ENCODE measurements around the gene R3HCC1L.

Gene R3HCC1L

GRCh38 chr10:98257961-98258360 is 123.5 kb downstream of the R3HCC1L start:
- FAIRE-seq (no peak), DNase-seq (ENCODE audit: insufficient read length) (no peak)
- TF ChIP-seq TAF1 (IDR thresholded peaks at IDR 0.05; ENCODE audit: borderline replicate concordance, low read depth, low read length): no peak
- TF ChIP-seq POLR2AphosphoS5 (IDR thresholded peaks at IDR 0.05; ENCODE audit: low read depth, low read length): no peak
- TF ChIP-seq POLR2A (IDR thresholded peaks at IDR 0.05; ENCODE audit: low read depth, low read length): no peak

- no peak for FAIRE-seq
- TF ChIP-seq POLR2A (IDR thresholded peaks at IDR 0.05; ENCODE audit: low read depth, low read length) (no peak), TAF1 (IDR thresholded peaks at IDR 0.05; ENCODE audit: borderline replicate concordance, low read depth, low read length) (no peak), POLR2AphosphoS5 (IDR thresholded peaks at IDR 0.05; ENCODE audit: low read depth, low read length) (no peak)
- no peak for DNase-seq (ENCODE audit: insufficient read length)
Observed at GRCh38 chr10:98258683-98259454, 124.4 kb downstream of the R3HCC1L start.

- TF ChIP-seq POLR2AphosphoS5 (IDR thresholded peaks at IDR 0.05; ENCODE audit: low read depth, low read length) (no peak), POLR2A (IDR thresholded peaks at IDR 0.05; ENCODE audit: low read depth, low read length) (no peak), TAF1 (IDR thresholded peaks at IDR 0.05; ENCODE audit: borderline replicate concordance, low read depth, low read length) (no peak)
- no peak for DNase-seq (ENCODE audit: insufficient read length)
- FAIRE-seq: no peak
Observed at GRCh38 chr10:98259606-98260315, 125.3 kb downstream of the R3HCC1L start.

DNA sequence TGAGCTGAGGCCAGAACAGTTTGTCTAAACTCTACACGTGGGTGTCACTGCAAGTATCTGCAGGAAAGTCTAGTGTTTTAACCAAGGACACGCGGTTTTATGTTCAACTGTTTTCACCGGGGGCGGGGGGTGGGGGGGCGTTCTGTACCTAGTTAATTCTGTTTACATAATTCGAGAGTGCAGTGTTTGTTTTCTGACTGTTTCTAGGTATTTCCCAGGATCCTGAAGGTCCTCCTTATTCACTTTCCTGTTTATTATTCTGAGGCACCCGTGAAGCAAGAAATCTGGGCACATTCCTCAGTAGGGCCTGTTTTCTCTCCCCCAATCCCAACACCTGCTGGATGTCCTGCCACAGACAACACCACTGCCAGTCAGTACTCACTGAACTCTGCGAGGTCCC is 125.9 kb downstream of the R3HCC1L start:
- no peak for DNase-seq (ENCODE audit: insufficient read length)
- FAIRE-seq: no peak
- TF ChIP-seq TAF1 (IDR thresholded peaks at IDR 0.05; ENCODE audit: borderline replicate concordance, low read depth, low read length) (no peak), POLR2A (IDR thresholded peaks at IDR 0.05; ENCODE audit: low read depth, low read length) (no peak), POLR2AphosphoS5 (IDR thresholded peaks at IDR 0.05; ENCODE audit: low read depth, low read length) (no peak)

DNA sequence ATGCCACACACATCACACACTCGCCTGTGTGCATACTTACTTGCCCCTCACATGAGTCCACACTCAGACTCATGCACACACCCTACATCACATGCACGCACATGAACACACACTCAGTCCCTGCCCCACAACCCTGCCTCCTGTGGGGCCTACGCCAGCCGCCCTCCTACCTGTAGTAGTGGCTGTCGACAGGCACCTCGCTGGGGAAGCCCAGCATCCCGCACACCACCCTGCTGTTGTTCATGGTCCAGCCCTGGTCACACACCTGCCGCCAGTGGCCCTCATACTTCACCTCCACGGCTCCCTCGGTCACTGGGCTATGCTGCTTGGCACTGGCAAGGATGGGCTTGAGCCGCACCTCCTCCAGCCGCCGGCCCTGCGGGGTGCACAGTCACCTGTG is 126.3 kb downstream of the R3HCC1L start:
- FAIRE-seq (no peak), DNase-seq (ENCODE audit: insufficient read length) (no peak)
- TF ChIP-seq POLR2AphosphoS5 (IDR thresholded peaks at IDR 0.05; ENCODE audit: low read depth, low read length) (no peak), POLR2A (IDR thresholded peaks at IDR 0.05; ENCODE audit: low read depth, low read length) (no peak), TAF1 (IDR thresholded peaks at IDR 0.05; ENCODE audit: borderline replicate concordance, low read depth, low read length) (no peak)

DNA sequence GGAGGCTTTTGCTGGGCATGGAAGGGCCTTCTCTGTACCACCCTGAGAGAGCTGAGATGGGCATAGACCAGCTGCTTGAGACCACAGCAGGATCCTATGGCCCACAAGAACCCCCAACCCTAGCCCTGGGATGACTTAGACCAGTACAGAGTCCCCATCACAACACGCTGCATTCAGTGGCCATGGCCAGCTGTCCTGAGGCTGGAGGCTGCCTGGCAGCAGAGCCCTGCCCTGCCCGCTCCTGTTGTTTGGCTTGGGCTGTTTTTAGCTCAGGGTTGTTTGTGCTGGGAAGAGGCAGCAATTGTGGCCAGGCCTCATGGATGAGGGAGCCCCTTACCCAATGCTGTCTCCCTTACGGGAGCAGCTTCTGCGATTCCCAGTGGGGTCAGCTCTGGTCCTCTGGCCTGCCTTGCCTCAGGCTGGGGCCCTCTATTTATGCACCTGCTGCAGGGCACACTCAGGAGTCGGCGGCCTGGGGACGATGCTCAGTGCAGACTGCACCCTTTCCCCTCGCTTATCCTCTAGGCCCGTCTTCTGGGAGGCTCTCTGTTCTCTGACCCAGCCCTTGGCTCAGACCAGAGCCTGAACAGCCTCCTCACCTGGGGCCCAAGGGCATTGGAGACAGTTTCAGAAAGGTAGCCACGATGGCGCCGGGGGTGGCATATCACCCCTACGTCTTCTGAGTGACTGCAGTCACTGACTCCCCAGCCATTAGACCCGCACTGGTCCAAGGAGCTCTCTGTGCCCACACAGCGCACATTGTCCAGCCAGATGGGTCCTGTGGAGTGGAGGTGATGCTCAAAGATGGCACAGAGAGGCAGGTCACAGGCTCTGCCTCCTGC is 127.2 kb downstream of the R3HCC1L start:
- FAIRE-seq (no peak), DNase-seq (ENCODE audit: insufficient read length) (no peak)
- TF ChIP-seq TAF1 (IDR thresholded peaks at IDR 0.05; ENCODE audit: borderline replicate concordance, low read depth, low read length) (no peak), POLR2AphosphoS5 (IDR thresholded peaks at IDR 0.05; ENCODE audit: low read depth, low read length) (no peak), POLR2A (IDR thresholded peaks at IDR 0.05; ENCODE audit: low read depth, low read length) (no peak)

DNA sequence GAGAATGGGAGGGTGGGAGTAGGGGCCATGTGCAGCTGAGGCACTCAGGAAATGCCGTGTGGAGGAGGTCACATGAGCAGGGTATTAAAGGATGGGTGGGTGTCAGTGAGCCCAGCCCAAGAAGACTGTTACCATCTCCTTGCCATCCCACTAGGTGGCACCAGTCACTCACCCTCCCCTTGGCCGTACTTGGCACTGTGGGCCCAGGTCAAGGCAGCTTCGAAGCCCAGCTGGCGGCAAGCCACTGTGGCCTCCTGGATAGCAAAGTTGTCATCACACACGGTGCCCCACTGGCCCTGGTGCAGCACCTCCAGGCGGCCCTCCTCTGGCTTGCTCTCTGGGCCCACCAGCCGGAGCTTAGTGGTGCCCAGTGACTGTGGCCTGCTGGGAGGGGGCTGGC is 128.1 kb downstream of the R3HCC1L start:
- FAIRE-seq (no peak), DNase-seq (ENCODE audit: insufficient read length) (no peak)
- TF ChIP-seq POLR2AphosphoS5 (IDR thresholded peaks at IDR 0.05; ENCODE audit: low read depth, low read length) (no peak), TAF1 (IDR thresholded peaks at IDR 0.05; ENCODE audit: borderline replicate concordance, low read depth, low read length) (no peak), POLR2A (IDR thresholded peaks at IDR 0.05; ENCODE audit: low read depth, low read length) (no peak)

GRCh38 chr10:98263088-98263487 is 128.6 kb downstream of the R3HCC1L start:
- DNase-seq (ENCODE audit: insufficient read length) (no peak), FAIRE-seq (no peak)
- no peak for TF ChIP-seq POLR2A (IDR thresholded peaks at IDR 0.05; ENCODE audit: low read depth, low read length)

- DNase-seq (ENCODE audit: insufficient read length) (no peak), FAIRE-seq (no peak)
- TF ChIP-seq POLR2A (IDR thresholded peaks at IDR 0.05; ENCODE audit: low read depth, low read length) (no peak), TAF1 (IDR thresholded peaks at IDR 0.05; ENCODE audit: borderline replicate concordance, low read depth, low read length) (no peak), POLR2AphosphoS5 (IDR thresholded peaks at IDR 0.05; ENCODE audit: low read depth, low read length) (no peak)
Observed at GRCh38 chr10:98264378-98265065, 130.1 kb downstream of the R3HCC1L start.

- no peak for DNase-seq (ENCODE audit: insufficient read length)
- FAIRE-seq: no peak
- TF ChIP-seq TAF1 (IDR thresholded peaks at IDR 0.05; ENCODE audit: borderline replicate concordance, low read depth, low read length) (no peak), POLR2AphosphoS5 (IDR thresholded peaks at IDR 0.05; ENCODE audit: low read depth, low read length) (no peak), POLR2A (IDR thresholded peaks at IDR 0.05; ENCODE audit: low read depth, low read length) (no peak)
Observed at GRCh38 chr10:98265403-98266378, 131.2 kb downstream of the R3HCC1L start.
